Endothelial cell (in vitro differentiated cells): ENCODE data around the gene ABL2. TPM values are rescaled to one million over a fixed set of nuclear protein-coding genes. Genes with fewer than 3 reads are reported as not detected.

ENCODE experiments used
- DNase-seq: peaks from one replicate; pipeline ENCODE4 v3.0.0; 2021; ENCODE audit warnings: low spot score
- H3K27ac Mint-ChIP-seq: one replicate; pipeline ENCODE4 v1.8.0; 2021; ENCODE audit warnings: mixed read lengths, inconsistent platforms; ENCODE audit not compliant: unreplicated experiment
- H3K27me3 Mint-ChIP-seq: one replicate; pipeline ENCODE4 v1.8.0; 2021; ENCODE audit warnings: mild to moderate bottlenecking, moderate library complexity, mixed read lengths, inconsistent platforms; ENCODE audit not compliant: unreplicated experiment
- H3K36me3 Mint-ChIP-seq: one replicate; pipeline ENCODE4 v1.8.0; 2021; ENCODE audit warnings: mild to moderate bottlenecking, low read depth, mixed read lengths, inconsistent platforms; ENCODE audit not compliant: unreplicated experiment
- H3K4me1 Mint-ChIP-seq: one replicate; pipeline ENCODE4 v1.8.0; 2021; ENCODE audit warnings: mild to moderate bottlenecking, mixed read lengths, inconsistent platforms; ENCODE audit not compliant: unreplicated experiment
- H3K4me3 Mint-ChIP-seq: one replicate; pipeline ENCODE4 v1.8.0; 2021; ENCODE audit warnings: mild to moderate bottlenecking, mixed read lengths, inconsistent platforms; ENCODE audit not compliant: unreplicated experiment
- H3K9me3 Mint-ChIP-seq: one replicate; pipeline ENCODE4 v1.8.0; 2021; ENCODE audit warnings: mixed read lengths, inconsistent platforms; ENCODE audit not compliant: unreplicated experiment
- CTCF ChIP-seq: fragments of 200-600 bp; sonication (generic); IDR thresholded peaks from one replicate; pipeline ENCODE4 v1.5.0; 2021; ENCODE audit warnings: antibody characterized with exemption; ENCODE audit not compliant: unreplicated experiment
- total RNA-seq: library from RNA; stranded (reverse); fragmentation: NEBNext Ultra II Directional; extraction: Animal tissue kit (Norgen Biotek cat#: 25700); gene quantifications from one replicate; pipeline ENCODE4 v1.2.1, GENCODE V29; 2021; ENCODE audit not compliant: unreplicated experiment

ABL2 gene
- total RNA-seq, 1 donor from 2014 or later, result 160 TPM

DNA sequence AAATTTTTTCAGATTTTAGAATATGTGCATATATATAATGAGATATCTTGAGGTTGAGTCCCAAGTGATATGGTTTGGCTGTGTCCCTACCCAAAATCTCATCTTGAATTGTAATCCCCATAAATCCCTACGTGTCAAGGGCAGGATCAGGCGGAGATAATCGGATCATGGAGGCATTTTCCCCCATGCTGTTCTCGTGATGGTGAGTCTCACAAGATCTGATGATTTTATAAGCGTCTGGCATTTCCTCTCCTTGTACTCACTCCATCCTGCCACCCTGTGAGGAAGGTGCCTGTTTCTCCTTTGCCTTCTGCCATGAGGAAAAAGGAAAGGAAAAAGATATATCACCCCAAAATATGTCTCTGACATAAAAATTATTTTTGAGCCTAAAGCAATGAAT lies 83.0 kb downstream of the ABL2 start:
- H3K4me3 Mint-ChIP-seq, result no peak overlapping the region
- H3K27ac Mint-ChIP-seq, result peak overlapping the region; percentile 50
- DNase-seq, result no peak
- H3K9me3 Mint-ChIP-seq, result no peaks in the 10 kb centered on the region
- peaks cover 2% of the 10 kb centered on the region for H3K27me3 Mint-ChIP-seq
- no peak for TF ChIP-seq CTCF
- peaks cover 15% of the 10 kb centered on the region for H3K36me3 Mint-ChIP-seq
- peaks cover 22% of the 10 kb centered on the region for H3K4me1 Mint-ChIP-seq

DNA sequence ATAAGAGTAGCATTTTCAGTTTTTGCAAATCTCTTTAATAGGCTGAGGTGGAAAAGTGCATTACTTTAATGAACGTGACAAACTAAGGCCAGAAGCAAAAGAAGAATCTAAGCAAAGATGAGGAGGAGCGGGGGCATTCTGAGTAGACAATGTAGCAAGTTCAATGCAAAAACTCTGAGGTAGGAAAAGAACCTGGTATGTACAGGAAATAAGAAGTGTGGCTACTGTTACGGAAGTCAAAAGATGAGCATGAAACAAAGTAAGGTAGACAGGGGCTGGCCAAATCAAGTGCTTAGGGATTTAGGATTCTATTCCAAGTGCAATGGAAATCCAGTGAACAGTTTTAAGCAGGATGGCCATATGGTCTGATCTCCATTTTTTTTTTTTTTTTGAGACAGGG lies 84.0 kb downstream of the ABL2 start:
- peak overlapping the region; percentile 7 for H3K27ac Mint-ChIP-seq
- H3K4me1 Mint-ChIP-seq, result peaks cover 23% of the 10 kb centered on the region
- no peaks in the 10 kb centered on the region for H3K9me3 Mint-ChIP-seq
- H3K4me3 Mint-ChIP-seq, result no peak overlapping the region
- peaks cover 18% of the 10 kb centered on the region for H3K36me3 Mint-ChIP-seq
- H3K27me3 Mint-ChIP-seq, result peaks cover 3% of the 10 kb centered on the region
- DNase-seq, result no peak
- TF ChIP-seq CTCF, result no peak

DNA sequence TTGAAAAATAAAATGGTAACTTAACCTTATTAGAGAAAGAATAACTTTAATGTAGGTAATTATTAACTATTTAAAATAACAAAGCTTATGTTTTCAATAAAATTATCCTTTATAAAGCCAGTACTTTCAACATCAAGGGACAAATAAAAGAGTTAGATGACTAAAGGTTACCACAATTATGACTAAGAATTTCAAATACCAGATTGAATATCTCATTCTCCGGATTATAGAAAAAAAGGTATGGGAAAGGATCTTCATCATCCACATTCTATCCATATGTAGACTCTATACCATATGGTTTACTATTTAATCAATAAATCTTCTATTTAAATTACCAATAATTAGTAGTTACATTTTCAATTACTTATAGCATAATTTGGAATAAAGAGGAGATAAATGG lies 84.9 kb downstream of the ABL2 start:
- H3K9me3 Mint-ChIP-seq, result no peaks in the 10 kb centered on the region
- peaks cover 31% of the 10 kb centered on the region for H3K4me1 Mint-ChIP-seq
- H3K27ac Mint-ChIP-seq, result no peak overlapping the region
- no peak overlapping the region for H3K4me3 Mint-ChIP-seq
- H3K36me3 Mint-ChIP-seq, result peaks cover 24% of the 10 kb centered on the region
- peaks cover 3% of the 10 kb centered on the region for H3K27me3 Mint-ChIP-seq
- no peak for DNase-seq
- TF ChIP-seq CTCF, result no peak

- Mint-ChIP-seq H3K9me3 (no peaks in the 10 kb centered on the region), H3K27ac (peak overlapping the region; percentile 99), H3K27me3 (peaks cover 3% of the 10 kb centered on the region), H3K4me1 (peaks cover 40% of the 10 kb centered on the region), H3K4me3 (peak overlapping the region; percentile 94), H3K36me3 (peaks cover 30% of the 10 kb centered on the region)
- TF ChIP-seq CTCF, result no peak
- no peak for DNase-seq
These were observed 86.2 kb downstream of the ABL2 start for GRCh38 chr1:179143322-179143721.

- Mint-ChIP-seq H3K4me1 (peaks cover 43% of the 10 kb centered on the region), H3K27me3 (peaks cover 3% of the 10 kb centered on the region), H3K27ac (peak overlapping the region; percentile 99), H3K36me3 (peaks cover 32% of the 10 kb centered on the region), H3K4me3 (peak overlapping the region; percentile 94), H3K9me3 (no peaks in the 10 kb centered on the region)
- peak; percentile 29 for DNase-seq
- no peak for TF ChIP-seq CTCF
These were observed 86.6 kb downstream of the ABL2 start for GRCh38 chr1:179142889-179143299.
